ENCODE data around the gene ANKRD34A. TPM values are rescaled to one million over a fixed set of nuclear protein-coding genes. Genes with fewer than 3 reads are reported as not detected.

The ANKRD34A gene
- total and polyA plus RNA-seq, 2 of the 8 experiments (the other 6 are each of a cell fraction or from before 2014, with no cell fraction given) = 0.15 to 0.20 TPM

DNA sequence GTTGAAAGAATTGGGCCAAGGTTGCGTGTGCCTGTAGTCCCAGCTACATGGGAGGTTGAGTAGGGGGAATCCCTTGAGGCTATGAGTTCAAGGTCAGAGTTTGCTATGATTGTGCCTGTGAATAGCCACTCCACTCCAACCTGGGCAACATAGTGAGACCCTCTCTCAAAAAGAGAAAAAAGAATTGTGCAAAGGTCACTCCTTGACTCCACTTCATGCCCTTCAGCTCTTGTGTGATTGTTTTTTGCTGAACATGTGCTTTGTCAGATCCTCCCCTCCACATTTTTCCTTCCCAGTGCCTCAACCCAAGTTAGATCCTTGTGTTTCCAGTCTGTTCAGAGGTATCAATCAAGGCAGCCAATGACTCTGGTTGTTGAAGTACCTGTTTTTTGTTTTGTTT, 23.6 kb upstream of the ANKRD34A start:
- Histone ChIP-seq H3K36me3 (ENCODE audit: control insufficient read depth in 2 of 4, insufficient read depth in 4 of 4, low read length in 3 of 4) (peaks cover 1 to 9% (median 4%) of the 10 kb centered on the region in 4 experiments; a peak in 5 of 8 replicates), H3K27me3 (replicated peaks in 1 of 4; ENCODE audit: control insufficient read depth in 3 of 4, extremely low read depth in 1 of 4, insufficient read depth in 3 of 4, low read length in 3 of 4) (no peaks in the 10 kb centered on the region), H3K4me3 (ENCODE audit: extremely low read depth in 1 of 4, insufficient read depth in 2 of 4, low read depth in 3 of 4, low read length in 4 of 4) (no peak overlapping the region), H3K4me1 (replicated peaks in 1 of 4; ENCODE audit: control insufficient read depth in 3 of 4, insufficient read depth in 4 of 4, low read length in 3 of 4) (peaks cover 0 to 6% (median 3%) of the 10 kb centered on the region in 4 experiments; a peak in 6 of 7 replicates), H4K20me1 (replicated peaks in 1 of 2; ENCODE audit: control insufficient read depth in 1 of 2, insufficient read depth in 2 of 2, low read length in 2 of 2) (no peaks in the 10 kb centered on the region), H2BK120ac (replicated peaks; ENCODE audit: low read depth, low read length) (no peak overlapping the region), H2BK15ac (ENCODE audit: low read length) (no peak overlapping the region), H3K4ac (replicated peaks; ENCODE audit: insufficient read length, low read depth, low read length) (no peak overlapping the region), H3K27ac (ENCODE audit: low read depth, low read length) (no peak overlapping the region), H3K9ac (replicated peaks in 1 of 4; ENCODE audit: extremely low read depth in 1 of 4, low read depth in 3 of 4, low read length in 3 of 4) (no peak overlapping the region), H2BK5ac (ENCODE audit: low read depth, low read length) (no peak overlapping the region), H2BK20ac (ENCODE audit: low read length) (no peak overlapping the region), H3K18ac (ENCODE audit: extremely low read depth, low read length) (no peak overlapping the region), H3K4me2 (ENCODE audit: insufficient read depth in 1 of 2, low read depth in 2 of 2, low read length in 2 of 2) (no peak overlapping the region), H3K23ac (ENCODE audit: insufficient read length) (no peak overlapping the region), H3K56ac (replicated peaks; ENCODE audit: insufficient read length, low read depth, low read length) (no peak overlapping the region), H2AK5ac (ENCODE audit: low read depth, low read length) (no peak overlapping the region), H4K8ac (ENCODE audit: extremely low read depth, insufficient read depth, low read length) (no peak overlapping the region), H3K79me2 (ENCODE audit: control insufficient read depth in 1 of 2, insufficient read depth in 2 of 2, low read length in 2 of 2) (no peaks in the 10 kb centered on the region), H2BK12ac (ENCODE audit: low read depth, low read length) (no peak overlapping the region), H4K5ac (ENCODE audit: insufficient read length, low read depth, low read length) (no peak overlapping the region), H3K14ac (ENCODE audit: insufficient read length) (no peak overlapping the region), H2AFZ (ENCODE audit: low read length) (no peak overlapping the region), H4K91ac (replicated peaks; ENCODE audit: insufficient read length, low read length) (no peak overlapping the region), H3K79me1 (ENCODE audit: low read depth, low read length) (no peaks in the 10 kb centered on the region), H3K23me2 (ENCODE audit: low read depth, low read length) (no peaks in the 10 kb centered on the region), H3K9me3 (ENCODE audit: insufficient read depth in 2 of 2, low read depth in 1 of 2, low read length in 1 of 2) (no peaks in the 10 kb centered on the region)
- TF ChIP-seq, protein P1, sequence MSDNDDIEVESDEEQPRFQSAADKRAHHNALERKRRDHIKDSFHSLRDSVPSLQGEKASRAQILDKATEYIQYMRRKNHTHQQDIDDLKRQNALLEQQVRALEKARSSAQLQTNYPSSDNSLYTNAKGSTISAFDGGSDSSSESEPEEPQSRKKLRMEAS (IDR thresholded peaks at IDR 0.05) = no peak
- TF ChIP-seq SUZ12 (IDR thresholded peaks at IDR 0.05; ENCODE audit: low read length) (no peak), EGR1 (IDR thresholded peaks at IDR 0.05; ENCODE audit: borderline replicate concordance, low read depth, low read length) (no peak), SP1 (IDR thresholded peaks at IDR 0.05; ENCODE audit: low read depth, low read length) (no peak), YY1 (IDR thresholded peaks at IDR 0.05; ENCODE audit: low read depth, low read length) (no peak), SP4 (IDR thresholded peaks at IDR 0.05; ENCODE audit: low read length) (no peak), RXRA (IDR thresholded peaks at IDR 0.05; ENCODE audit: insufficient read depth, low read depth, low read length) (no peak), RBBP5 (IDR thresholded peaks at IDR 0.05; ENCODE audit: borderline replicate concordance, low read depth, low read length) (no peak)
- TF ChIP-seq, protein P2, sequence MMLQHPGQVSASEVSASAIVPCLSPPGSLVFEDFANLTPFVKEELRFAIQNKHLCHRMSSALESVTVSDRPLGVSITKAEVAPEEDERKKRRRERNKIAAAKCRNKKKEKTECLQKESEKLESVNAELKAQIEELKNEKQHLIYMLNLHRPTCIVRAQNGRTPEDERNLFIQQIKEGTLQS (IDR thresholded peaks at IDR 0.05; ENCODE audit: insufficient read depth, low read depth, low read length) = no peak
- ChIA-PET CTCF (ENCODE audit: partially characterized antibody) (interaction anchor here (0.9 to 12.6 kb wide), 5 partner anchors 10 to 97 kb away, joined by 3 to 93 read pairs (median 6); partner anchors contain the start of gene ITGA10), POLR2A (ENCODE audit: partially characterized antibody) (interaction anchor here (1.1 to 13.7 kb wide), 5 partner anchors 5 to 64 kb away, joined by 3 to 218 read pairs (median 10); partner anchors contain the start of gene TXNIP)
- FAIRE-seq (no peak), DNase-seq (ENCODE audit: low read depth in 1 of 2, low spot score in 2 of 2) (no peak)
- 94% methylated on average over 1 of the region's 1 CpG; no CpG with 5 or more reads in 1 of the 2 experiments for WGBS, 2 experiments (ENCODE audit: extremely low coverage in 1 of 2, insufficient coverage in 1 of 2, insufficient read length in 1 of 2, insufficient replicate concordance in 2 of 2, low coverage in 1 of 2, low lambda C conversion rate in 2 of 2, missing lambda C conversion rate in 1 of 2)

Measured in H1 (cell line).